A549 treated with DMSO at 1 μM for 4 hours (cell line): Measurements from ENCODE around the gene C7orf57. TPM values are rescaled to one million over a fixed set of nuclear protein-coding genes. Genes with fewer than 3 reads are reported as not detected.

Source experiments
- total RNA-seq: library from RNA; stranded (reverse); fragments of 200-300 nt; extraction: Qiagen RNA extraction; gene quantifications from 5 replicates; pipeline ENCODE4 v1.2.3, GENCODE V29; 2022; ENCODE audit warnings: low read depth

C7orf57 gene
- 0.24 to 0.37 TPM (median 0.28 TPM) in 5 replicates for total RNA-seq

DNA sequence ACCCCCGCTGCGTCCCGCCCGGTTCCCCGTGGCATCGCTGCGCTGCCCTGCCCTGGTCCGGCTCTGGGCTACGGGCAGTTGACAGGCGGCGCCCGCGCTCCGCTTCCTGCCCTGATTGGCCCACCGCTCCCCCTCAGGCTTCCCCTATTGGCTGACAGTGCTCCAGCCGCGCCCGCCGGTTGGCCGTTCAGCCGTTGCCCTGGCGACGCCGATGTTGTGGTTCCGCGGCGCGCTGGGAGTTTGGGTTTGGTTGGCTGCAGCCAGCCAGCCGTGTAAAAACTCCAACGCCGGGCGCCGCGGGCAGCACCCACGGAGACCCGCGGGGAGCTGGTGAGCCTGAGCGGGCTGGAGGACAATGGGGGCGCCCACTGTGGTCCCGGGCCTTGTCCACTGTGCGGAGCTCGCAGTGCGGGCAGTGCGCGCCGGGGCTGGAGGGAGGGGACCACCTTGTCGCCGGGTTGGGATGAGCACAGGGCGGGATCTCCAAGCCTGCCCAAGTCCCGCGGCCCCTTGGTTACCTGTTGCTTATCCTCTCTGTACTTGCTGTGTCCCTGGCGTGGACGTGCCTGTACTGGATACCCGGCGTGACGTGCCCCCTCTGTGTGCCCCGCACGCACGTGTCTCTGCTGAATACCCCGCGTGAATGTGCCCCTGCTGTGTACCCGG lies at the start of gene C7orf57:
TSS of gene C7orf57 (plus strand) at position 243 of the 666 bp plus-strand sequence. CDS start 766 bp downstream, outside the sequence.

DNA sequence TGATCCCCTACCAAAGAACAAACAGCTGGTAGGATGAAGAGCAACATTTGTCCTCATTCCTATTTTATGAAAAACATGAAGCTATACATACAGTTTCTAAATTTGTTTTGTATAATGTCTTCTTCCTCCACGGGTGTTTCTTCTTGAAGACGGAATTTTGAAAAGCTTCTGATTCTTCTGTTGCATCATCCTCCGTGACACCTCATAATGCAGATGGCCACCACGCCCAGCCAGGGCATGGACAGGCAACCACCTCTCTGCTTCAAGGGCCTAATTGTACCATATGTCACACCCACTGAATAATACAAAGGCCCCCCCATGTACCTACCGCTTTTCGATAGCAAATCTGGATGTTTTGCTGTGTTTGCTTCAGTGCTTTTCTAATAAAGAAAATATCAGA lies 6.4 kb upstream of the C7orf57 start, which contains the start of gene SUN3:
TSS of gene SUN3 (minus strand) at position 170 of the 400 bp plus-strand sequence. CDS start at position 1, 169 bp downstream.

GRCh38 chr7:48089046-48090003 lies 54.0 kb downstream of the C7orf57 start, which contains the start of gene UPP1:
Gene UPP1, plus strand, starts transcription at chr7:48089265. Its CDS starts 5,519 bp downstream, at chr7:48094784.

Other genes starting within 250 kb of the C7orf57 start
- 0.06 to 0.41 TPM (median 0.20 TPM) in 5 replicates for gene PKD1L1, start 87.1 kb upstream of the C7orf57 start, total RNA-seq
- 18.1 to 24.8 TPM (median 19.3 TPM) in 5 replicates for gene HUS1, start 55.9 kb upstream of the C7orf57 start, total RNA-seq
- 0.46 TPM in 1 of 5 replicates, not detected in the others for gene SUN3, start 6.4 kb upstream of the C7orf57 start, total RNA-seq
- gene UPP1, start 53.7 kb downstream of the C7orf57 start, total RNA-seq: 71.3 to 110 TPM (median 90.1 TPM) in 5 replicates
- gene ABCA13, start 135.9 kb downstream of the C7orf57 start, total RNA-seq: 0.01 to 0.07 TPM (median 0.05 TPM) in 4 of 5 replicates, not detected in the other